ENCODE results near the gene RSAD1. TPM values are rescaled to one million over a fixed set of nuclear protein-coding genes. Genes with fewer than 3 reads are reported as not detected.

Gene RSAD1
- total and polyA plus RNA-seq, 4 donors: 10.8 to 22.7 (median 18.6) TPM

GRCh38 chr17:50437409-50437808, 41.3 kb upstream of the RSAD1 start:
- peaks cover 0 to 3% (median 0%) of the 10 kb centered on the region in 4 donors for H3K36me3 ChIP-seq (ENCODE audit: control insufficient read depth in 4 of 4, insufficient read depth in 3 of 4, low read depth in 1 of 4, low read length in 3 of 4)
- H3K27me3 ChIP-seq (ENCODE audit: control insufficient read depth in 4 of 4, insufficient read depth in 4 of 4, low read length in 3 of 4): no peaks in the 10 kb centered on the region
- no peak overlapping the region for H3K9ac ChIP-seq (ENCODE audit: low read depth in 1 of 2, low read length in 2 of 2)
- no peak for DNase-seq (ENCODE audit: low spot score)
- H3K9me3 ChIP-seq (ENCODE audit: control insufficient read depth in 4 of 4, low read length in 3 of 4): no peaks in the 10 kb centered on the region
- H3K4me3 ChIP-seq (ENCODE audit: low read depth in 1 of 3, low read length in 3 of 3): no peak overlapping the region
- H3K27ac ChIP-seq (ENCODE audit: low read depth in 1 of 2, low read length in 2 of 2): no peak overlapping the region
- peaks cover 6 to 25% (median 23%) of the 10 kb centered on the region in 4 donors for H3K4me1 ChIP-seq (ENCODE audit: control insufficient read depth in 4 of 4, insufficient read depth in 4 of 4, low read length in 3 of 4)
- TF ChIP-seq TAF1 (conservative IDR thresholded peaks at IDR 0.05) (no peak), SP1 (IDR thresholded peaks at IDR 0.05) (no peak), RAD21 (IDR thresholded peaks at IDR 0.05) (no peak), EGR1 (IDR thresholded peaks at IDR 0.05; ENCODE audit: low read depth in 2 of 2) (no peak), ZBTB33 (IDR thresholded peaks at IDR 0.05) (no peak), GABPA (IDR thresholded peaks at IDR 0.05 in 1 of 2, conservative IDR thresholded peaks at IDR 0.05 in 1 of 2) (no peak), RXRA (IDR thresholded peaks at IDR 0.05) (no peak), NR2F2 (IDR thresholded peaks at IDR 0.05) (no peak), HNF4A (conservative IDR thresholded peaks at IDR 0.05) (no peak), FOXA1 (IDR thresholded peaks at IDR 0.05) (no peak), CTCF (IDR thresholded peaks at IDR 0.05; ENCODE audit: low read depth, low read length, missing input control) (no peak), FOXA2 (IDR thresholded peaks at IDR 0.05) (no peak), JUND (IDR thresholded peaks at IDR 0.05) (no peak)
- TF ChIP-seq, protein P1, sequence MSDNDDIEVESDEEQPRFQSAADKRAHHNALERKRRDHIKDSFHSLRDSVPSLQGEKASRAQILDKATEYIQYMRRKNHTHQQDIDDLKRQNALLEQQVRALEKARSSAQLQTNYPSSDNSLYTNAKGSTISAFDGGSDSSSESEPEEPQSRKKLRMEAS (IDR thresholded peaks at IDR 0.05): no peak
- 98% methylated on average over 4 of the region's 4 CpGs for WGBS

GRCh38 chr17:50439008-50439407, 39.7 kb upstream of the RSAD1 start:
- peaks cover 6 to 36% (median 30%) of the 10 kb centered on the region in 4 donors for H3K4me1 ChIP-seq (ENCODE audit: control insufficient read depth in 4 of 4, insufficient read depth in 4 of 4, low read length in 3 of 4)
- TF ChIP-seq NR2F2 (IDR thresholded peaks at IDR 0.05): no peak
- TF ChIP-seq YY1 (IDR thresholded peaks at IDR 0.05): no peak
- 99% methylated on average over 4 of the region's 4 CpGs for WGBS
- no peak for DNase-seq (ENCODE audit: low spot score)
- H3K36me3 ChIP-seq (ENCODE audit: control insufficient read depth in 4 of 4, insufficient read depth in 3 of 4, low read depth in 1 of 4, low read length in 3 of 4): peaks cover 0 to 3% (median 0%) of the 10 kb centered on the region in 4 donors
- no peak overlapping the region for H3K9ac ChIP-seq (ENCODE audit: low read depth in 1 of 2, low read length in 2 of 2)
- no peak overlapping the region for H3K4me3 ChIP-seq (ENCODE audit: low read depth in 1 of 3, low read length in 3 of 3)
- H3K27ac ChIP-seq (ENCODE audit: low read depth in 1 of 2, low read length in 2 of 2): no peak overlapping the region
- H3K9me3 ChIP-seq (ENCODE audit: control insufficient read depth in 4 of 4, low read length in 3 of 4): no peaks in the 10 kb centered on the region
- no peaks in the 10 kb centered on the region for H3K27me3 ChIP-seq (ENCODE audit: control insufficient read depth in 4 of 4, insufficient read depth in 4 of 4, low read length in 3 of 4)

DNA sequence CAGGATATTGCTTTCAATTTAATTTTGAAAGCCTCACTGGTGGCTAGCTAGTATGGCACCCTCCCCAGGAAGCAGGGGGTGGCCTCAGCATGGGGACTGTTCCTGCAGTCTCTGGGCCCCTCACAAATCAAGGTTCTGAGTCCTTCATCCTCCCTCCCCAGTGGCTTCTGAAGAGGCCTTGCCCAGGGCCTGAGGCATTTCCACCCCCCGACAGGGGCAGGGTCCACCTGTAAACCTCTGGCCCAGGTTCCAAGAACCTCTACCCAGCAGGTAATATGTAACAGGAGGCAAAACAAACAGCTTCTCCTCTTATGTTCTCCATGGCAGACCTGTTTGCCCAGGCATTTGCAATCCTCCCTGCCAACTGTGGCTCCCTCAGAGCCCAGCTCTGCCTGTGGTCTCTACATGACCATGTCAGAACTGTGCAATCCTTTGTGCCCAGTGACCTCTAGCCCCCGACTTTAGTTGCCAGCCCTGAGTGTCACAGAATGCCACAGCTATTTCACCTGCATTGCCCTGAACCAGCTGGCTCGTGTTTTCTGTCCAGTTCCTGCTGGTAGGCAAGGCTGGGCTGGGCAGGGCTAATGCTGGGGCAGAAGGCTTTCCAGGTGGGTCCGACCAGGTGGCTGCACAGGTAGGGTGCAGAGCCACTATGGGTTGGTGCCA, 38.4 kb upstream of the RSAD1 start:
- DNase-seq (ENCODE audit: low spot score): peak; percentile 43
- Histone ChIP-seq H3K9me3 (ENCODE audit: control insufficient read depth in 4 of 4, low read length in 3 of 4) (no peaks in the 10 kb centered on the region), H3K36me3 (ENCODE audit: control insufficient read depth in 4 of 4, insufficient read depth in 3 of 4, low read depth in 1 of 4, low read length in 3 of 4) (peaks cover 0 to 3% (median 0%) of the 10 kb centered on the region in 4 donors), H3K27me3 (ENCODE audit: control insufficient read depth in 4 of 4, insufficient read depth in 4 of 4, low read length in 3 of 4) (no peaks in the 10 kb centered on the region), H3K4me3 (ENCODE audit: low read depth in 1 of 3, low read length in 3 of 3) (no peak overlapping the region), H3K9ac (ENCODE audit: low read depth in 1 of 2, low read length in 2 of 2) (peak overlapping the region in 1 of 2 donors; percentile 29), H3K27ac (ENCODE audit: low read depth in 1 of 2, low read length in 2 of 2) (peak overlapping the region; percentile 87 to 88), H3K4me1 (ENCODE audit: control insufficient read depth in 4 of 4, insufficient read depth in 4 of 4, low read length in 3 of 4) (peaks cover 6 to 36% (median 30%) of the 10 kb centered on the region in 4 donors)
- WGBS: 28% methylated on average over 4 of the region's 4 CpGs
- TF ChIP-seq, protein P2, sequence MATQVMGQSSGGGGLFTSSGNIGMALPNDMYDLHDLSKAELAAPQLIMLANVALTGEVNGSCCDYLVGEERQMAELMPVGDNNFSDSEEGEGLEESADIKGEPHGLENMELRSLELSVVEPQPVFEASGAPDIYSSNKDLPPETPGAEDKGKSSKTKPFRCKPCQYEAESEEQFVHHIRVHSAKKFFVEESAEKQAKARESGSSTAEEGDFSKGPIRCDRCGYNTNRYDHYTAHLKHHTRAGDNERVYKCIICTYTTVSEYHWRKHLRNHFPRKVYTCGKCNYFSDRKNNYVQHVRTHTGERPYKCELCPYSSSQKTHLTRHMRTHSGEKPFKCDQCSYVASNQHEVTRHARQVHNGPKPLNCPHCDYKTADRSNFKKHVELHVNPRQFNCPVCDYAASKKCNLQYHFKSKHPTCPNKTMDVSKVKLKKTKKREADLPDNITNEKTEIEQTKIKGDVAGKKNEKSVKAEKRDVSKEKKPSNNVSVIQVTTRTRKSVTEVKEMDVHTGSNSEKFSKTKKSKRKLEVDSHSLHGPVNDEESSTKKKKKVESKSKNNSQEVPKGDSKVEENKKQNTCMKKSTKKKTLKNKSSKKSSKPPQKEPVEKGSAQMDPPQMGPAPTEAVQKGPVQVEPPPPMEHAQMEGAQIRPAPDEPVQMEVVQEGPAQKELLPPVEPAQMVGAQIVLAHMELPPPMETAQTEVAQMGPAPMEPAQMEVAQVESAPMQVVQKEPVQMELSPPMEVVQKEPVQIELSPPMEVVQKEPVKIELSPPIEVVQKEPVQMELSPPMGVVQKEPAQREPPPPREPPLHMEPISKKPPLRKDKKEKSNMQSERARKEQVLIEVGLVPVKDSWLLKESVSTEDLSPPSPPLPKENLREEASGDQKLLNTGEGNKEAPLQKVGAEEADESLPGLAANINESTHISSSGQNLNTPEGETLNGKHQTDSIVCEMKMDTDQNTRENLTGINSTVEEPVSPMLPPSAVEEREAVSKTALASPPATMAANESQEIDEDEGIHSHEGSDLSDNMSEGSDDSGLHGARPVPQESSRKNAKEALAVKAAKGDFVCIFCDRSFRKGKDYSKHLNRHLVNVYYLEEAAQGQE (IDR thresholded peaks at IDR 0.05): peak; percentile 47
- no peak for TF ChIP-seq EGR1 (IDR thresholded peaks at IDR 0.05; ENCODE audit: low read depth in 2 of 2)
- no peak for TF ChIP-seq GABPA (IDR thresholded peaks at IDR 0.05 in 1 of 2, conservative IDR thresholded peaks at IDR 0.05 in 1 of 2)
- TF ChIP-seq FOXA1 (IDR thresholded peaks at IDR 0.05): peak; percentile 61
- TF ChIP-seq CTCF (IDR thresholded peaks at IDR 0.05; ENCODE audit: low read depth, low read length, missing input control): no peak

All from liver (tissue), 9 donors.